Measurements from ENCODE around the gene TCF23.

DNA sequence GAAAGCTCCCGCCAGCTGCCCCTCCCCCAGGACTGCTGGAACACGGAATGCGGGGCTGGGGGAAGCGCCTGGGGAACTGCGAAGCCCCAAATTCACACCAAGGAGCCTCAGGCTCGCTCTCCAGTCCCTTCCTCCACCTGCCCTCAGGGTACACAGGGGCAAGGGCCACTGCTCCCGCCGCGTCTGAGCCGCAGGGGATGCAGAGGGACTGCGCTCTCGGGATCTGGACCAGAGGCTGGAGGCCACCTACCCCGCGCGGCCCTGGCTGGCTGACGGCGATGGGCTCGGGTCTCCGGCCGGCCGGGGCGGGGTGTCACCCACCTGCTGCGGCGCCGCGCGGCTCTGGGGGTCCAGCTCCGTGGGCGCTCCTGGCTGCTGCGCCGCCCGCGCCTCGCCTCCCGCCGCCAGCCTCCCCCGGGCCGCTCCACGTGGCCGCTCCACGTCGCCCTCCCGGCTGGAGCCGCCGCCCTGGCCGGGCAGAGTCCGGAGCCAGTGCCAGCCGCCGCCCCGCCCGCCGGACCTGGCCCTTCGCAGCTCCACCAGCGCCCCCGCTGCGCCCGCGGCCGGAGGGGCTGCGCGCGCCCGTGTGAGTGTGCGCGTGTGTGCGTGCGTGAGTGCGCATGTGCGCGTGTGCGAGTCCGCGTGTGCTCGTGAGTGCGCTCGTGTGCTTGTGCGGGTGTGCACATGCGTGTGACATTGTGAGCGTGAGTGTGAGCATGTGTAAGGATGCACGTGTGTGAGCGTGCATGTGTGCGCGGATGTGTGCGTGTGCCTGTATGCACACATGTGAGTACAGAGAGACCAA lies 30.1 kb upstream of the TCF23 start, which contains the start of gene CGREF1:
- TF ChIP-seq POLR2AphosphoS5 (IDR thresholded peaks at IDR 0.05; ENCODE audit: low read depth, low read length) (no peak), EZH2 (IDR thresholded peaks at IDR 0.05; ENCODE audit: low read depth, low read length, severe bottlenecking) (peak; percentile 48), CTCF (IDR thresholded peaks at IDR 0.05; ENCODE audit: control extremely low read depth in 1 of 3, insufficient read depth in 1 of 3, low read depth in 1 of 3, low read length in 3 of 3) (no peak), NRF1 (IDR thresholded peaks at IDR 0.05; ENCODE audit: low read depth, low read length) (peak; percentile 35; the same call in 1 of the 2 replicates), BCL11A (IDR thresholded peaks at IDR 0.05; ENCODE audit: low read depth in 2 of 2, low read length in 2 of 2) (no peak), POLR2A (IDR thresholded peaks at IDR 0.05; ENCODE audit: control extremely low read depth in 1 of 2, low read depth in 2 of 2, low read length in 2 of 2) (no peak), CHD2 (IDR thresholded peaks at IDR 0.05; ENCODE audit: low read length) (no peak), NANOG (IDR thresholded peaks at IDR 0.05; ENCODE audit: insufficient read depth, low read depth, low read length, poor library complexity, severe bottlenecking) (no peak), YY1 (IDR thresholded peaks at IDR 0.05; ENCODE audit: low read depth, low read length) (no peak)
